ENCODE data around the gene PLSCR4. TPM values are rescaled to one million over a fixed set of nuclear protein-coding genes. Genes with fewer than 3 reads are reported as not detected.

The PLSCR4 gene
- total RNA-seq, 1 experiment from 2014 or later, result 4.4 TPM

DNA sequence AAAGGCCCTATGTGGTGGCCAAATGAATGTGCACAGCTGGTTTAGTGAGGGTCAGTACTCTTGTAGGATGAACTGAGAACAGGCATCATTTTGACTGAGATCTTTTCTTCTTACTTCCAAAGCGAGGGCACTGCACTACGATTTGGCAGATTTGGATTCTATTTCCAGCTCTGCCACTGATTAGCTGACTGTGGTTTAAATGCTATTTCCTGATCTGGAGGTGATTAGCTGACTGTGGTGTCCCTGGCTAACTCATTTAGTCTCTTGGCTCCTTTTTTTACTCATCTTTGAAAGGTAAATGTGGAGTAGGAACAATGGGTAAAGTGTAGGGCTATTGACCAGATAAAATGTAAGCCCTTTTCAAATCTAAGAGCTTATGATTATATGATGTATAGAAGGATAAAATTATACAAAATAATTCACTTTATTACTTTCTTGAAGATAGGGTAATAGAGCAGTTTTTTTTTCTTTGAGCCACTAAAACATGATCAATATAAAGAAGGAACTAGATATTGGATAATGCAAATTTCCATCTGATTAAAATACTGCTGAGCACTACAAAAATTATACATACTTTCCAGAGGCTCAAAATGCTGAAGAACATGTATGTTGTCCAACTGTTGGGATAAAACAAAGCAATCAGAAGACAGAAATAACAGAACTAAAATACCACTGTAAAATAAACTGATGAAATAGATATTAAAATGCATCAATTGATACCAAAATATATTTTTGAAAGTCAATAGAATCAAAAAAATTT lies 50.3 kb downstream of the PLSCR4 start:
- Mint-ChIP-seq H3K4me1 (ENCODE audit: insufficient read depth, unreplicated experiment) (no peaks in the 10 kb centered on the region), H3K27me3 (ENCODE audit: insufficient read depth, unreplicated experiment) (no peaks in the 10 kb centered on the region), H3K4me3 (ENCODE audit: unreplicated experiment) (no peak overlapping the region), H3K9me3 (ENCODE audit: unreplicated experiment) (no peaks in the 10 kb centered on the region), H3K36me3 (ENCODE audit: insufficient read depth, unreplicated experiment) (peaks cover 4% of the 10 kb centered on the region), H3K27ac (ENCODE audit: low read depth, unreplicated experiment) (no peak overlapping the region)
- BruUV-seq (replicated peaks), result no TSS peak
- TF ChIP-seq, protein P1, sequence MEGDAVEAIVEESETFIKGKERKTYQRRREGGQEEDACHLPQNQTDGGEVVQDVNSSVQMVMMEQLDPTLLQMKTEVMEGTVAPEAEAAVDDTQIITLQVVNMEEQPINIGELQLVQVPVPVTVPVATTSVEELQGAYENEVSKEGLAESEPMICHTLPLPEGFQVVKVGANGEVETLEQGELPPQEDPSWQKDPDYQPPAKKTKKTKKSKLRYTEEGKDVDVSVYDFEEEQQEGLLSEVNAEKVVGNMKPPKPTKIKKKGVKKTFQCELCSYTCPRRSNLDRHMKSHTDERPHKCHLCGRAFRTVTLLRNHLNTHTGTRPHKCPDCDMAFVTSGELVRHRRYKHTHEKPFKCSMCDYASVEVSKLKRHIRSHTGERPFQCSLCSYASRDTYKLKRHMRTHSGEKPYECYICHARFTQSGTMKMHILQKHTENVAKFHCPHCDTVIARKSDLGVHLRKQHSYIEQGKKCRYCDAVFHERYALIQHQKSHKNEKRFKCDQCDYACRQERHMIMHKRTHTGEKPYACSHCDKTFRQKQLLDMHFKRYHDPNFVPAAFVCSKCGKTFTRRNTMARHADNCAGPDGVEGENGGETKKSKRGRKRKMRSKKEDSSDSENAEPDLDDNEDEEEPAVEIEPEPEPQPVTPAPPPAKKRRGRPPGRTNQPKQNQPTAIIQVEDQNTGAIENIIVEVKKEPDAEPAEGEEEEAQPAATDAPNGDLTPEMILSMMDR (IDR thresholded peaks at IDR 0.05; ENCODE audit: unreplicated experiment), result no peak
- intact Hi-C loops (cut with micrococcal nuclease), result no loop called here
- no peak for DNase-seq (ENCODE audit: unreplicated experiment)
- CTCF ChIA-PET, result interaction anchor here (0.6 to 1.2 kb wide), 4 partner anchors 9 to 126 kb away, joined by 3 to 7 read pairs (median 4); no protein-coding TSS in a partner anchor
- POLR2A ChIA-PET, result no interaction called here

DNA sequence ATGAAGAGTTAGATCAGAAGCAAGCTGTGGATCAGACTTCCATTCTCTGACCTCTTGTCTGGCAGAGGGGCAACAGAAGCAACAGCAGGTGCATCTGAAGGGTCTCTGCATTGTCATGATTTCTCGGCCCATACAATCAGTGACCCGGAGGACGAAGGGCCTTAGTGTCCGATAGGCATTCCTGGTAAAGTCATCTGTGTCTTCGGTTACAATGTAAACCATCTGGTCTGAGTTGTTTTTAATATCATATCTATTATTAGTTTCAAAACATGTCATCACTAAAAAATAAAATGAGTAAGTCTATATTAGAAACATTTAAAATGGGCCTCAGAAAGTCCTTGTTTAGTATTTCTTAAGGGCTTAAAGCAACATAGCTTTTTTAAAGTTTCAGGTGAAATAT lies 51.1 kb downstream of the PLSCR4 start:
- H3K27me3 Mint-ChIP-seq (ENCODE audit: insufficient read depth, unreplicated experiment), result no peaks in the 10 kb centered on the region
- H3K4me1 Mint-ChIP-seq (ENCODE audit: insufficient read depth, unreplicated experiment), result no peaks in the 10 kb centered on the region
- H3K27ac Mint-ChIP-seq (ENCODE audit: low read depth, unreplicated experiment), result no peak overlapping the region
- ChIA-PET POLR2A (no interaction called here), CTCF (interaction anchor here (1.2 kb wide), 1 partner anchor 127 kb away, joined by 7 read pairs; no protein-coding TSS in a partner anchor)
- intact Hi-C loops (cut with micrococcal nuclease), result no loop called here
- BruUV-seq (replicated peaks), result no TSS peak
- H3K36me3 Mint-ChIP-seq (ENCODE audit: insufficient read depth, unreplicated experiment), result no peaks in the 10 kb centered on the region
- no peaks in the 10 kb centered on the region for H3K9me3 Mint-ChIP-seq (ENCODE audit: unreplicated experiment)
- TF ChIP-seq, protein P1 (IDR thresholded peaks at IDR 0.05; ENCODE audit: unreplicated experiment), result no peak
- H3K4me3 Mint-ChIP-seq (ENCODE audit: unreplicated experiment), result no peak overlapping the region
- DNase-seq (ENCODE audit: unreplicated experiment), result no peak

DNA sequence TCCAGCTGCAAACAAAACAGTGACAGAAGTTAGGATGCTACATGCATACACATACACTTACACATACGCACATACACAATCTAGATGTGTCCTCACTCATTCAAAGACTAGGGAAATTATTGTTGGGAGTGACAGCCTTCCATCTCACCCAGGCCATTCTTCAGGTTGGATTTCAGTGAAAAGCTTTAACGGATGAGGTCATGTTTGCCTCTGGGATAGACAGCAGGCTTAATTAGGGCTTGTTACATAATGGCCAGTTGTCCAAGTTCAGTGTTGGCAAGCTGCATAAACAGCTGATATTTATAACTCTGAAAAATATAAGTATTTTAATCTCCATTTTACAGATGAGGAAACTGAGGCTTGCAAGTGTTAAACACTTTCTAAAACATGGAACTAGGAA lies 54.1 kb downstream of the PLSCR4 start:
- Mint-ChIP-seq H3K4me1 (ENCODE audit: insufficient read depth, unreplicated experiment) (no peaks in the 10 kb centered on the region), H3K9me3 (ENCODE audit: unreplicated experiment) (no peaks in the 10 kb centered on the region), H3K36me3 (ENCODE audit: insufficient read depth, unreplicated experiment) (no peaks in the 10 kb centered on the region), H3K4me3 (ENCODE audit: unreplicated experiment) (no peak overlapping the region), H3K27me3 (ENCODE audit: insufficient read depth, unreplicated experiment) (no peaks in the 10 kb centered on the region), H3K27ac (ENCODE audit: low read depth, unreplicated experiment) (no peak overlapping the region)
- no peak for DNase-seq (ENCODE audit: unreplicated experiment)
- intact Hi-C loops (cut with micrococcal nuclease), result no loop called here
- TF ChIP-seq, protein P1 (IDR thresholded peaks at IDR 0.05; ENCODE audit: unreplicated experiment), result no peak
- no TSS peak for BruUV-seq (replicated peaks)
- CTCF ChIA-PET, result interaction anchor here (0.8 to 5.1 kb wide), 5 partner anchors 8 to 384 kb away, joined by 3 to 25 read pairs (median 3); no protein-coding TSS in a partner anchor
- POLR2A ChIA-PET, result no interaction called here

DNA sequence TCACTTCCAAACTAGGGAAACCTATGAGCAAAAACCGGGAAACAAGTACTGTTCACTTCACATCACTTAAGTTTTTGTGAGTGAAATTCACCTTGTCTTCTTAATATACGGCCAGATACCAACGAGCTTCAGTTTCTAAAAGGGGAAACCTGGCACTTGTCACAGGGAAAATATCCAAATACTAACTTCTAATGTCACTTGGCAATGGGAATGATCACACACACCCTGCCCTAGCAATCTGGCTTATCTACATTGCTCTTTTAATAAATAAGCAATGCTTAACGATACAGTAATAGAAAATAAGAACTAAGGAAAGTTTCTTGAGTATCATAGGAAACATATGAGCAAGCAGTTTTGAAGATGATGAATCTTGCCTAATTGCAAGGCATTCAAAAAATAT lies 55.3 kb downstream of the PLSCR4 start:
- no peaks in the 10 kb centered on the region for H3K4me1 Mint-ChIP-seq (ENCODE audit: insufficient read depth, unreplicated experiment)
- POLR2A ChIA-PET, result no interaction called here
- CTCF ChIA-PET, result interaction anchor here (5.1 kb wide), 1 partner anchor 132 kb away, joined by 25 read pairs; no protein-coding TSS in a partner anchor
- no peak overlapping the region for H3K4me3 Mint-ChIP-seq (ENCODE audit: unreplicated experiment)
- intact Hi-C loops (cut with micrococcal nuclease), result no loop called here
- no peak overlapping the region for H3K27ac Mint-ChIP-seq (ENCODE audit: low read depth, unreplicated experiment)
- no peaks in the 10 kb centered on the region for H3K9me3 Mint-ChIP-seq (ENCODE audit: unreplicated experiment)
- TF ChIP-seq, protein P1 (IDR thresholded peaks at IDR 0.05; ENCODE audit: unreplicated experiment), result no peak
- no peaks in the 10 kb centered on the region for H3K36me3 Mint-ChIP-seq (ENCODE audit: insufficient read depth, unreplicated experiment)
- no peak for DNase-seq (ENCODE audit: unreplicated experiment)
- BruUV-seq (replicated peaks), result no TSS peak
- no peaks in the 10 kb centered on the region for H3K27me3 Mint-ChIP-seq (ENCODE audit: insufficient read depth, unreplicated experiment)

Measured in MCF 10A (cell line).